Ammon's horn (tissue), 1 donor: ENCODE measurements around the gene BICD2.
"Not testable (repeated sequence)": the region's sequence is repeated elsewhere in the genome, so short reads cannot be mapped to it uniquely, and the experiment has no call there.

Source experiments
- DNase-seq: peaks from one replicate; pipeline ENCODE4 v3.0.0-alpha.2; 2016; ENCODE audit warnings: low spot score

The BICD2 gene

GRCh38 chr9:92770360-92770995, 5.8 kb upstream of the BICD2 start:
- no peak for DNase-seq

DNA sequence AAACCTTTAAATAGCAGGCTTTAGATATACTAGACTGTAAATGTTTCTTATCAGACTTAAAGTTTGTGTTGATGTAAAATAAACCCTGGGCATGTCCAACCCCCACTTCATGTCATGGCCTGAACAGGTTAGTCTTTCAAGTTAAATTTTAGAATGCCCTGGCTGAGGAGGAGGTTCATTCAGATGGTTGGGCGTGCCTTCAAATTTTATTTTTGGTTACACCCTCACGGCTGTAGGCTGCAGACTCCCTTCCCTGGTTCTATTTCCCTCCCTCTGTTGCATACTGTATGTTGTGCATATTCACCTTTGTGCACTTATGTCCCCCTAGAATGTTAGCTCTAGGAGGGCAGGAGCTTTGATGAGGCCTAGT, 5.3 kb upstream of the BICD2 start:
- no peak for DNase-seq

- no peak for DNase-seq
Observed at GRCh38 chr9:92769286-92769685, 4.7 kb upstream of the BICD2 start.

GRCh38 chr9:92768816-92769215, 4.2 kb upstream of the BICD2 start:
- DNase-seq: not testable (repeated sequence)

- no peak for DNase-seq
Observed at GRCh38 chr9:92767066-92768054, 2.7 kb upstream of the BICD2 start.

GRCh38 chr9:92764988-92765936, 629 bp upstream of the BICD2 start:
- peak; percentile 99 for DNase-seq

DNA sequence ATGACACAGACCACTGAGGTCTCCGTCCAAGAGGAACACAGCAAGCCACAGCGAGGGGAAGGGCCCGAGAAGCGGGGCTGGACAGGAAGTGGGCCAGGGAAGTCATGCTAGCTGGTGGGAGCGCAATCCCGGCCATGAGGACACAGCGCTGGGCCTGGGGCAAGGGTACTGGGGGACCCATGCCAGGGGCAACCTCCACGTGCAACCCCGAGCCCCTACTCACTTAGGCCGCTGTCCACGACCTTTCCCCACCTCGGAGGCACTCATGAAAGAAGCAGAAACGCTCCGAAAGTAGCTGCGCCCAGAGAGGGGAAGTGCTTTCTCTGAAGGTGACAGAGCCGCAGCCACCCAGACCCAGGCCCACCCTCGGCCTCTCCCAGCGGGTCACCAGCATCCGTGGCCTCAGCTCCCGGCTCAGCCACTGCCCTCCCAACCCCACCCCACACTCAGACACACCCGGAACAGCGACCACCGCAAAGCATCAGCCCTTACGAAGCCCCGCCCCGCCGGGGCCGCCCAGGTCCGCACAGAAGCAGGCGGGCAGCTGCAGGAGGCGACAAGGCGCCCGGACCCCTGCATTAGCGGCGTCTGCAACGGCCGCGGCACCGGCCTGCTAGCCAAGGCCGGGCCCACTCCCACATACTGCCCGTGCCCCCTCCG, 782 bp downstream of the BICD2 start:
- DNase-seq: no peak

GRCh38 chr9:92762781-92763708, 1.6 kb downstream of the BICD2 start:
- no peak for DNase-seq

DNA sequence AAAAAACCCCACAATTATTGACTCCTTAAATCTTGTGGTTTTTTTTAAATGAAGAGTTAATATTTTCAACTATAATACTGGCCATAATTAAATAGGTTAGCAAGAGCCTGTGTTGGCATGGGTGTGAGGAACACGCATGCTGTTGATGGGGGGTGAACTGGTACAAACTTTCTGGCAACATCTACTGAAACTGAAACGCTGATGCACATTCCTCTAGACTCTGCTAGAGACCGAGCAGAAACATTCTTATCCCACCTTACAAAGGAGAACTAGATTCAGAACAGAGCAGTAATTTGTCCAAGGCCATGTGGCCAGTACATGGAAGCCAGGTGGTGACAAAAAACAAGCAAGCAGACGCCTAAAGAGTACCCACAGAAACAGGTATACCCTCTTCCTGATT, 2.4 kb downstream of the BICD2 start:
- no peak for DNase-seq

- DNase-seq: no peak
Observed at GRCh38 chr9:92761686-92762085, 2.9 kb downstream of the BICD2 start.

GRCh38 chr9:92760494-92760893, 4.1 kb downstream of the BICD2 start:
- no peak for DNase-seq

DNA sequence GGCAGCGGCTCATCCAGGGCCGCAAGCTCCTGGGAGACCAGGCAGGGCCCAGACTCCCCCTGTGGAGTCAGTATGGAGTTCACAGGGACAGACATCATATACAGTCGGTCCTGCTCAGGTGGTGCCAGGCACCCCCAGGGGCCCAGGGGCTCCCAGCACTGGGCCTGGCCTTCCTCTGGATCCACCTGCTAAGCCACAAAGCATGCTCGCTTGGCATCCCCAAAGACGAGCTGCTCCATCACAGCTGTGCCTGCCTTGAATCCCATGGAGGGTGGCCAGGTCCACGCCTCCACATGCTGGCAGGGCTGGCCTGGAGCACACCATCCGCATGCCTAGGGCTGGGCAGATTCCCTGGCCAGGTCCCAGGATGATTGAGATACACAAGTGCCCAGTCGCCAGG, 4.6 kb downstream of the BICD2 start:
- DNase-seq: peak; percentile 68

GRCh38 chr9:92759446-92759845, 5.2 kb downstream of the BICD2 start:
- DNase-seq: no peak

GRCh38 chr9:92756792-92757191, 7.8 kb downstream of the BICD2 start:
- no peak for DNase-seq

- no peak for DNase-seq
Observed at GRCh38 chr9:92754091-92754745, 10.4 kb downstream of the BICD2 start.

DNA sequence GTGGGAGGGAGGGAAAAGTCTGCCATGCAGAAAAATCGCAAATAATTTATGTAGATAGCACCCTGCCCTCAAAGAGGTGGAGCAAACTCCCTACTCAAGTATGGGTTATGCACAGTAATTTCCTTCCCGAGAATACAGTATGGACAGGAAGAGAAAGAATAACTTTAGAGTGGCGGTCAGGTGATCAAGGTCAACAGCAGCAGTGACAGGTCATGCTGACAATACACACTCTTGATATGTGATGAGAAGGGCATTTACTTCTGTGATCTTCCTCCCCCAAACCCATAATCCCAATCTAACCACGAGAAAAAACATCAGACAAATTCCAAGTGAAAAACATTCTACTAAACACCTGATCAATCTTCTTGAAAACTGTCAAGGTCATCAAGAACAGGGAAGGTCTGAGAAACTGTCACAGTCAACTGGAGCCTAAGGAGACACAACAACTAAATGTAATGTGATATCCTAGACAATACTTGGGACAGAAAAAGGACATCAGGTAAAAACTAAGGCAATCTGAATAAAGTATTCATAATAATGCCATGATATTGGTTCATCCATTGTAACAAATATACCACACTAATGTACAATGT, 11.7 kb downstream of the BICD2 start:
- DNase-seq: no peak

DNA sequence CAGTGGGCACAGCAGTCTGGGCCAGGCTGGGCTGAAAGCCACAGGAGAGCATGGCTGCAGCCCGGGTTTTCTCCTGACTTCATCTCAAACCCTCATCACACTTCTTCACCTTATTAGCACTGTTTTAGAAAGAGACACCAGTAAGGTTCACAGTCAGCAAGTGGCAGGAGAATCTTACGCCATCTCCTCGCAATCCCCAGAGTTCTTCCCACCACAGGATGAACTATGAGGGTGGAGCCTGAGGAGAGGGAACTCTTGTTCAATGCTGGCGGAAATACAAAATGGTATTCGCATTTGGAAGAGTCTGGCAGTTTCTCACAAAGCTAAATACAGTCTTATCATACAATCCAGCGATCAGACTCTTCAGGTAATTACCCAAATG, 14.7 kb downstream of the BICD2 start:
- DNase-seq: no peak

DNA sequence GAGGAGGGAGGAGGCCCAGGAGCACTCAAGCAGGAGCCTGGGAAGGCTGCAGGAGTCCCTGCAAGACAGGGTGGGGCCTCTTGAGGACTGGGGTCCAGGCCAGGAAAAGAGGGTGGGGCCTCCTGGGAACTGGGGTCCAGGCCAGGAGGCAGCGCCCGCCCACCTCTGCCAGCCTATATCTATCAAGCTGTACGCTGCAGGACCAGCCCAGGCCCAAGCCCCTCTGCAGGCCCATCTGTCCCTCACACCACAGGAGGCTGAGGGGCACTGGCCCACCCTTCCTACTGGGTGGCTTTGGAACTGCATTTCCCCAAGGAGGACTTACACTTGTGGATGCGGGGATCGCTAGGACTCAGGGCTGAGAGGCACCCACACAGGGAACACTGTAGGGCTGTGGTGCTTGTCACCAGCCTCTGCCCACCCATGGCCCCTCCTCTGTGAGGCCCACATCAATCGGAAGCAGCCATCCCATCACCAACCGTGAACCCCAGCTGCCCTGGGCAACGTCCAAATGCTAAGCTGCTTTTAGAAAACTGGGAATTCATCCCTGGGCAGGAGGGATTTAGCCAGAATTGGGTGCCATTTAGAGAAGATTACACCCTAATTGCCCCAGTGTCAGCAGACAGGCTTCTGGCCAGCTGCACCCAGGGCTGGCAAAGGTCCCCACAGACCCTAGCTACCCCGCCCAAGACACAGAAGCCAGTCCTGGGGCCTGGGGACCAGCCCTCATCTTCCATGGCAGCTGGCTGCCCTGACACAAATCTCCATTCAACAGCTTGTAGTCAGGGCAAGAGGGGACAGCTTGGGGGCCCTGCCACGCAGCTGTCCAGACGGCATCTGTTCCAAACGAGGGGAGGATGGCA, 15.3 kb downstream of the BICD2 start:
- DNase-seq: peak; percentile 86

- no peak for DNase-seq
Observed at GRCh38 chr9:92748233-92748497, 16.5 kb downstream of the BICD2 start.
